IMR-90 (cell line): Measurements from ENCODE around the gene NAV2.

ENCODE experiments used
- ELK1 ChIP-seq: fragments of 150-350 bp; IDR thresholded peaks from 2 replicates; pipeline ENCODE4 v1.6.1; 2016; ENCODE audit warnings: low read depth, mild to moderate bottlenecking, low read length, moderate library complexity, borderline replicate concordance
- POLR2A ChIP-seq: IDR thresholded peaks from 2 replicates; pipeline ENCODE4 v1.6.1; 2012; ENCODE audit warnings: mild to moderate bottlenecking, low read depth, low read length
- SMC3 ChIP-seq: fragments of 150-350 bp; IDR thresholded peaks from 2 replicates; pipeline ENCODE4 v1.6.1; 2016; ENCODE audit warnings: low read depth, mild to moderate bottlenecking, antibody characterized with exemption, low read length, moderate library complexity

GRCh38 chr11:19735157-19735908 lies 22.7 kb downstream of the NAV2 start:
- TF ChIP-seq POLR2A (no peak), SMC3 (peak; percentile 70), ELK1 (no peak)
